H1 (cell line): ENCODE data around the gene TXNL4B. TPM values are rescaled to one million over a fixed set of nuclear protein-coding genes. Genes with fewer than 3 reads are reported as not detected.

Experiments used
- CTCF ChIA-PET: fragments of 300-600 bp; sonication (Branson Sonifier 250); formaldehyde crosslinking; loops from one replicate; lab custom pipeline; 2021; ENCODE audit not compliant: partially characterized antibody; lab: Charles Lee
- POLR2A ChIA-PET: fragments of 300-600 bp; sonication (Branson Sonifier 250); formaldehyde crosslinking; loops from one replicate; lab custom pipeline; 2021; ENCODE audit warnings: inconsistent platforms; ENCODE audit not compliant: partially characterized antibody; lab: Charles Lee
- DNase-seq, 2 experiments: peaks; one replicate each; pipeline versions ENCODE4 v3.0.0 to v3.0.0-alpha.2; 2010 to 2022; ENCODE audit warnings: low spot score in 2 of 2, low read depth in 1 of 2, mixed read lengths in 1 of 2
- FAIRE-seq: peaks from 2 replicates; lab custom pipeline; 2011; peaks lifted over from hg19 to GRCh38; lab: Jason Lieb, UNC
- H2AFZ ChIP-seq: 2 replicates; pipeline ENCODE4 v1.8.1; 2012; ENCODE audit warnings: low read length, inconsistent platforms
- H2AK5ac ChIP-seq: 2 replicates; pipeline ENCODE4 v1.6.1; 2013; ENCODE audit warnings: low read depth, low read length
- H2BK120ac ChIP-seq: replicated peaks from 2 replicates; pipeline ENCODE3; 2013; ENCODE audit warnings: low read depth, low read length, inconsistent platforms
- H2BK12ac ChIP-seq: 2 replicates; pipeline ENCODE4 v1.6.1; 2013; ENCODE audit warnings: low read depth, low read length
- H2BK15ac ChIP-seq: 2 replicates; pipeline ENCODE4 v1.6.1; 2013; ENCODE audit warnings: low read length
- H2BK20ac ChIP-seq: 2 replicates; pipeline ENCODE4 v1.6.1; 2013; ENCODE audit warnings: low read length
- H2BK5ac ChIP-seq: 2 replicates; pipeline ENCODE4 v1.6.1; 2013; ENCODE audit warnings: low read depth, low read length
- H3K14ac ChIP-seq: 2 replicates; pipeline ENCODE4 v1.6.1; 2013; ENCODE audit warnings: inconsistent platforms; ENCODE audit not compliant: insufficient read length
- H3K18ac ChIP-seq: 2 replicates; pipeline ENCODE4 v1.6.1; 2013; ENCODE audit warnings: low read length; ENCODE audit errors: extremely low read depth
- H3K23ac ChIP-seq: 2 replicates; pipeline ENCODE4 v1.6.1; 2013; ENCODE audit warnings: inconsistent platforms; ENCODE audit not compliant: insufficient read length
- H3K23me2 ChIP-seq: 2 replicates; pipeline ENCODE4 v1.6.1; 2013; ENCODE audit warnings: low read depth, low read length
- H3K27ac ChIP-seq: 2 replicates; pipeline ENCODE4 v1.6.1; 2011; ENCODE audit warnings: low read depth, low read length, inconsistent platforms
- H3K27me3 ChIP-seq, 4 experiments: replicated peaks in 1 of 4; 1 replicate in 1 of 4; 2 replicates in 3 of 4; pipeline versions ENCODE4 v1.6.1 to v1.8.1; 2011 to 2013; ENCODE audit warnings: low read length in 3 of 4, mild to moderate bottlenecking in 3 of 4, inconsistent platforms in 2 of 4, mixed read lengths in 2 of 4, moderate library complexity in 1 of 4; ENCODE audit not compliant: control insufficient read depth in 3 of 4, insufficient read depth in 3 of 4; ENCODE audit errors: extremely low read depth in 1 of 4
- H3K36me3 ChIP-seq, 4 experiments: 2 replicates each; pipeline versions ENCODE4 v1.6.1 to v1.8.1; 2011 to 2013; ENCODE audit warnings: mild to moderate bottlenecking in 4 of 4, low read length in 3 of 4, moderate library complexity in 2 of 4, control low read depth in 1 of 4, inconsistent platforms in 1 of 4; ENCODE audit not compliant: insufficient read depth in 4 of 4, control insufficient read depth in 2 of 4
- H3K4ac ChIP-seq: replicated peaks from 2 replicates; pipeline ENCODE3; 2013; ENCODE audit warnings: low read length, low read depth, mixed read lengths, inconsistent platforms; ENCODE audit not compliant: insufficient read length
- H3K4me1 ChIP-seq, 4 experiments: replicated peaks in 1 of 4; 1 replicate in 1 of 4; 2 replicates in 3 of 4; pipeline versions ENCODE4 v1.6.1 to v1.8.1; 2011 to 2013; ENCODE audit warnings: low read length in 3 of 4, inconsistent platforms in 2 of 4, mixed read lengths in 1 of 4; ENCODE audit not compliant: insufficient read depth in 4 of 4, control insufficient read depth in 3 of 4
- H3K4me2 ChIP-seq, 2 experiments: 2 replicates each; pipeline versions ENCODE4 v1.6.1 to v1.8.1; 2011 to 2013; ENCODE audit warnings: low read depth in 2 of 2, low read length in 2 of 2, control low read depth in 1 of 2, inconsistent platforms in 1 of 2, mild to moderate bottlenecking in 1 of 2; ENCODE audit not compliant: insufficient read depth in 1 of 2
- H3K4me3 ChIP-seq, 4 experiments: fragments of 200-600, 300-600 bp in 1 of 4; sonication (generic), shearing (Covaris generic), sonication (Bioruptor Twin) in 1 of 4; 2 replicates each; pipeline versions ENCODE4 v1.5.1 to v1.8.1; 2011 to 2016; ENCODE audit warnings: low read length in 4 of 4, low read depth in 3 of 4, control low read depth in 2 of 4, inconsistent platforms in 2 of 4, mild to moderate bottlenecking in 2 of 4, mixed read lengths in 1 of 4, moderate library complexity in 1 of 4; ENCODE audit not compliant: insufficient read depth in 2 of 4; ENCODE audit errors: extremely low read depth in 1 of 4
- H3K56ac ChIP-seq: replicated peaks from 2 replicates; pipeline ENCODE3; 2013; ENCODE audit warnings: low read depth, mild to moderate bottlenecking, mixed read lengths, low read length, inconsistent platforms; ENCODE audit not compliant: insufficient read length
- H3K79me1 ChIP-seq: 2 replicates; pipeline ENCODE4 v1.6.1; 2013; ENCODE audit warnings: low read depth, low read length, control low read depth
- H3K79me2 ChIP-seq, 2 experiments: 2 replicates each; pipeline versions ENCODE4 v1.6.1 to v1.8.1; 2012 to 2013; ENCODE audit warnings: low read length in 2 of 2, mild to moderate bottlenecking in 2 of 2, inconsistent platforms in 1 of 2; ENCODE audit not compliant: insufficient read depth in 2 of 2, control insufficient read depth in 1 of 2
- H3K9ac ChIP-seq, 4 experiments: replicated peaks in 1 of 4; 1 replicate in 1 of 4; 2 replicates in 3 of 4; pipeline versions ENCODE4 v1.6.1 to v1.8.1; 2011 to 2013; ENCODE audit warnings: low read depth in 3 of 4, low read length in 3 of 4, control low read depth in 2 of 4, mild to moderate bottlenecking in 2 of 4, moderate library complexity in 2 of 4, inconsistent platforms in 1 of 4; ENCODE audit errors: extremely low read depth in 1 of 4
- H3K9me3 ChIP-seq, 2 experiments: 2 replicates each; pipeline versions ENCODE4 v1.6.1 to v1.8.1; 2012 to 2013; ENCODE audit warnings: mild to moderate bottlenecking in 2 of 2, moderate library complexity in 2 of 2, control low read depth in 1 of 2, inconsistent platforms in 1 of 2, low read depth in 1 of 2, low read length in 1 of 2, mixed read lengths in 1 of 2; ENCODE audit not compliant: insufficient read depth in 2 of 2
- H4K20me1 ChIP-seq, 2 experiments: replicated peaks in 1 of 2; 2 replicates each; pipeline versions ENCODE3 to v1.8.1; 2011 to 2013; ENCODE audit warnings: inconsistent platforms in 2 of 2, low read length in 2 of 2, mild to moderate bottlenecking in 1 of 2; ENCODE audit not compliant: insufficient read depth in 2 of 2, control insufficient read depth in 1 of 2
- H4K5ac ChIP-seq: 2 replicates; pipeline ENCODE4 v1.6.1; 2013; ENCODE audit warnings: low read length, low read depth, mixed read lengths, inconsistent platforms; ENCODE audit not compliant: insufficient read length
- H4K8ac ChIP-seq: 2 replicates; pipeline ENCODE4 v1.8.0; 2013; ENCODE audit warnings: mild to moderate bottlenecking, moderate library complexity, low read length, inconsistent platforms; ENCODE audit not compliant: insufficient read depth; ENCODE audit errors: extremely low read depth
- H4K91ac ChIP-seq: replicated peaks from 2 replicates; pipeline ENCODE3; 2013; ENCODE audit warnings: low read length, mixed read lengths, inconsistent platforms; ENCODE audit not compliant: insufficient read length
- CBX8 ChIP-seq: fragments of 300-800, 300-1000 bp; sonication (generic); IDR thresholded peaks from 2 replicates; pipeline ENCODE4 v1.7.1; 2016; ENCODE audit warnings: low read depth, low read length, borderline replicate concordance
- CTBP2 ChIP-seq: IDR thresholded peaks from 2 replicates; pipeline ENCODE4 v1.7.0; 2011; ENCODE audit warnings: borderline replicate concordance, mild to moderate bottlenecking, moderate library complexity, mixed read lengths, low read length; ENCODE audit not compliant: insufficient read depth, insufficient read length
- FOSL1 ChIP-seq: IDR thresholded peaks from 2 replicates; pipeline ENCODE4 v1.6.1; 2011; ENCODE audit warnings: mild to moderate bottlenecking, low read depth, low read length, moderate library complexity; ENCODE audit not compliant: insufficient read depth
- JUN ChIP-seq: IDR thresholded peaks from 2 replicates; pipeline ENCODE4 v1.6.1; 2011; ENCODE audit warnings: low read depth, mild to moderate bottlenecking, improper control_type of control experiment, low read length
- KDM1A ChIP-seq: fragments of 200-600, 300-600 bp; sonication (generic); IDR thresholded peaks from 2 replicates; pipeline ENCODE4 v1.7.1; 2016; ENCODE audit warnings: mild to moderate bottlenecking, low read length, borderline replicate concordance
- KDM5A ChIP-seq: fragments of 200-600 bp; IDR thresholded peaks from 2 replicates; pipeline ENCODE4 v1.7.1; 2012; ENCODE audit warnings: mild to moderate bottlenecking, low read length, inconsistent platforms, mixed read lengths
- RBBP5 ChIP-seq: IDR thresholded peaks from 2 replicates; pipeline ENCODE4 v1.7.1; 2012; ENCODE audit warnings: low read depth, mild to moderate bottlenecking, inconsistent platforms, low read length, moderate library complexity, borderline replicate concordance
- RFX5 ChIP-seq: IDR thresholded peaks from 2 replicates; pipeline ENCODE4 v1.6.1; 2011; ENCODE audit warnings: low read depth, low read length, improper control_type of control experiment, borderline replicate concordance
- SRF ChIP-seq: IDR thresholded peaks from 2 replicates; pipeline ENCODE4 v1.6.1; 2011; ENCODE audit warnings: mild to moderate bottlenecking, low read depth, low read length, moderate library complexity
- TCF12 ChIP-seq: IDR thresholded peaks from 2 replicates; pipeline ENCODE4 v1.6.1; 2011; ENCODE audit warnings: low read depth, mild to moderate bottlenecking, low read length
- WGBS, 2 experiments: shearing (Covaris generic) in 1 of 2; methylation state at CpG; one replicate each; pipeline versions ENCODE4 v1.1.6 to v1.1.7; 2013 to 2015; ENCODE audit warnings: low lambda C conversion rate in 2 of 2, mixed read lengths in 2 of 2, inconsistent platforms in 1 of 2, low coverage in 1 of 2, missing lambda C conversion rate in 1 of 2; ENCODE audit not compliant: insufficient replicate concordance in 2 of 2, insufficient coverage in 1 of 2, insufficient read length in 1 of 2; ENCODE audit errors: extremely low coverage in 1 of 2, missing lambda C conversion rate in 1 of 2; 5-methylcytosine and 5-hydroxymethylcytosine counted together
- polyA plus RNA-seq, 7 experiments: library from polyadenylated mRNA; depleted of rRNA in 3 of 7; stranded (reverse) in 5 of 7; unstranded in 2 of 7; fragments of >200 nt in 5 of 7; fragments of 200-250 nt in 2 of 7; gene quantifications; 1 replicate in 5 of 7; 2 replicates in 1 of 7; 4 replicates in 1 of 7; pipeline versions ENCODE4 v1.2.1 to v1.2.3, GENCODE V29; 2011 to 2013; ENCODE audit warnings: missing spikeins in 2 of 7, mixed read lengths in 2 of 7
- total RNA-seq: library from RNA; stranded (reverse); fragmentation: NEBNext Ultra II Directional; extraction: Animal tissue kit (Norgen Biotek cat#: 25700); gene quantifications from 2 replicates; pipeline ENCODE4 v1.2.1, GENCODE V29; 2021
- TF ChIP-seq, protein P1 (sequence below): IDR thresholded peaks from 2 replicates; pipeline ENCODE4 v1.6.1; 2012; ENCODE audit warnings: inconsistent platforms

TXNL4B gene
- total and polyA plus RNA-seq, 2 of the 8 experiments (the other 6 are each of a cell fraction or from before 2014, with no cell fraction given): 6.7 to 10.6 TPM

DNA sequence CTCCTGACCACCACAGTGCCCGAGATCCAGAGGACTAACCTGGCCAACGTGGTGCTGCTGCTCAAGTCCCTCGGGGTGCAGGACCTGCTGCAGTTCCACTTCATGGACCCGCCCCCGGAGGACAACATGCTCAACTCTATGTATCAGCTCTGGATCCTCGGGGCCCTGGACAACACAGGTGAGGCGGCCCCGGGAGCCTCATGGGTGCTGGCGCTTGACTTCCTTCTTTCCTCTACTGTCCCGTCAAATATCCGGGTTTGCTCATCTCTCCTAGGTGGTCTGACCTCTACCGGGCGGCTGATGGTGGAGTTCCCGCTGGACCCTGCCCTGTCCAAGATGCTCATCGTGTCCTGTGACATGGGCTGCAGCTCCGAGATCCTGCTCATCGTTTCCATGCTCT lies 14.0 kb upstream of the TXNL4B start:
- ChIA-PET POLR2A (no interaction called here), CTCF (no interaction called here)
- peaks cover 36 to 86% (median 75%) of the 10 kb centered on the region in 4 experiments for H3K36me3 ChIP-seq
- no peak overlapping the region for H2AK5ac ChIP-seq
- TF ChIP-seq RBBP5 (no peak), SRF (no peak), CBX8 (no peak), JUN (no peak), KDM1A (no peak), RFX5 (no peak), FOSL1 (no peak), TCF12 (no peak), KDM5A (no peak), CTBP2 (no peak)
- TF ChIP-seq, protein P1, sequence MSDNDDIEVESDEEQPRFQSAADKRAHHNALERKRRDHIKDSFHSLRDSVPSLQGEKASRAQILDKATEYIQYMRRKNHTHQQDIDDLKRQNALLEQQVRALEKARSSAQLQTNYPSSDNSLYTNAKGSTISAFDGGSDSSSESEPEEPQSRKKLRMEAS: no peak
- peaks cover 0 to 8% of the 10 kb centered on the region in 2 experiments for H4K20me1 ChIP-seq
- H2BK120ac ChIP-seq: no peak overlapping the region
- no peak overlapping the region for H3K27ac ChIP-seq
- no peak overlapping the region for H2BK12ac ChIP-seq
- H3K79me2 ChIP-seq: no peaks in the 10 kb centered on the region
- H3K27me3 ChIP-seq: no peaks in the 10 kb centered on the region
- H3K56ac ChIP-seq: no peak overlapping the region
- H3K9me3 ChIP-seq: no peaks in the 10 kb centered on the region
- no peak overlapping the region for H3K18ac ChIP-seq
- no peak overlapping the region for H3K23ac ChIP-seq
- 91% methylated on average over 17 of the region's 17 CpGs; no CpG with 5 or more reads in 1 of the 2 experiments for WGBS, 2 experiments
- H2BK20ac ChIP-seq: no peak overlapping the region
- no peaks in the 10 kb centered on the region for H3K23me2 ChIP-seq
- H2AFZ ChIP-seq: no peak overlapping the region
- no peak overlapping the region for H3K4me3 ChIP-seq
- H2BK5ac ChIP-seq: no peak overlapping the region
- no peak for DNase-seq
- no peak overlapping the region for H2BK15ac ChIP-seq
- no peak overlapping the region for H4K91ac ChIP-seq
- H3K79me1 ChIP-seq: no peaks in the 10 kb centered on the region
- H4K5ac ChIP-seq: no peak overlapping the region
- H3K4me1 ChIP-seq: no peaks in the 10 kb centered on the region
- H3K4ac ChIP-seq: no peak overlapping the region
- no peak overlapping the region for H3K9ac ChIP-seq
- H3K14ac ChIP-seq: no peak overlapping the region
- no peak overlapping the region for H3K4me2 ChIP-seq
- no peak for FAIRE-seq
- no peak overlapping the region for H4K8ac ChIP-seq
